ENCODE results near the gene ERN2. TPM values are rescaled to one million over a fixed set of nuclear protein-coding genes. Genes with fewer than 3 reads are reported as not detected.
A peak's percentile ranks its signal among the peaks of the same experiment; 100 is the strongest.

The ERN2 gene
- total and polyA plus RNA-seq, 2 of the 13 experiments (the other 11 are each of a cell fraction or from before 2014, with no cell fraction given), result 2.2 to 3.5 TPM

GRCh38 chr16:23739516-23739915 is 26.5 kb upstream of the ERN2 start (continued):
- TF ChIP-seq SKI (IDR thresholded peaks at IDR 0.05; ENCODE audit: partially characterized antibody), result no peak
- TF ChIP-seq ZSCAN30 (CRISPR knock-in tag; IDR thresholded peaks at IDR 0.05), result no peak
- TF ChIP-seq ZNF18 (CRISPR knock-in tag; IDR thresholded peaks at IDR 0.05; ENCODE audit: insufficient replicate concordance), result no peak
- no peak for TF ChIP-seq ZNF768 (CRISPR knock-in tag; IDR thresholded peaks at IDR 0.05)
- TF ChIP-seq ZNF326 (CRISPR knock-in tag; IDR thresholded peaks at IDR 0.05; ENCODE audit: borderline replicate concordance), result no peak
- peak; percentile 38; the same call in 1 of the 2 replicates for TF ChIP-seq GATAD2A (CRISPR knock-in tag; IDR thresholded peaks at IDR 0.05)
- TF ChIP-seq TBL1XR1 (IDR thresholded peaks at IDR 0.05; ENCODE audit: borderline replicate concordance, low read length, partially characterized antibody), result peak; percentile 37
- 0 out of 2 replicates have a peak, but pooled peaks have one; percentile 16 for TF ChIP-seq ZNF605 (CRISPR knock-in tag; IDR thresholded peaks at IDR 0.05)
- TF ChIP-seq ETS1 (CRISPR knock-in tag; IDR thresholded peaks at IDR 0.05), result no peak
- TF ChIP-seq ZFP82 (CRISPR knock-in tag; IDR thresholded peaks at IDR 0.05; ENCODE audit: borderline replicate concordance), result no peak
- TF ChIP-seq SP2 (CRISPR knock-in tag; IDR thresholded peaks at IDR 0.05), result no peak
- TF ChIP-seq MXD3 (CRISPR knock-in tag; IDR thresholded peaks at IDR 0.05), result no peak
- TF ChIP-seq THRA (CRISPR knock-in tag; IDR thresholded peaks at IDR 0.05; ENCODE audit: borderline replicate concordance), result no peak
- TF ChIP-seq MAFK (conservative IDR thresholded peaks at IDR 0.05 in 1 of 2, IDR thresholded peaks at IDR 0.05 in 1 of 2; ENCODE audit: low read length in 2 of 2), result no peak
- TF ChIP-seq CREB1 (IDR thresholded peaks at IDR 0.05), result peak; percentile 31; the same call in 1 of the 2 replicates
- no peak for TF ChIP-seq CREB1 (CRISPR knock-in tag; IDR thresholded peaks at IDR 0.05)
- no peak for TF ChIP-seq RERE (CRISPR knock-in tag; IDR thresholded peaks at IDR 0.05; ENCODE audit: low read depth)
- no peak for TF ChIP-seq ASH2L (IDR thresholded peaks at IDR 0.05; ENCODE audit: insufficient read length, low read depth, low read length)
- TF ChIP-seq NKX3-1 (CRISPR knock-in tag; IDR thresholded peaks at IDR 0.05), result no peak
- TF ChIP-seq FOXO1 (CRISPR knock-in tag; IDR thresholded peaks at IDR 0.05), result no peak
- no peak for TF ChIP-seq ZFP36 (IDR thresholded peaks at IDR 0.05; ENCODE audit: borderline replicate concordance, low read depth, low read length, partially characterized antibody)
- no peak for TF ChIP-seq ZNF138 (CRISPR knock-in tag; IDR thresholded peaks at IDR 0.05; ENCODE audit: low read depth)

Data from HepG2 (cell line).